Endothelial cell of umbilical vein (primary cell): ENCODE measurements around the gene GNAS-AS1. TPM values are rescaled to one million over a fixed set of nuclear protein-coding genes. Genes with fewer than 3 reads are reported as not detected.

ENCODE experiments used
- BruUV-seq: library from RNA; stranded (reverse); fragments of 400-500 nt; replicated peaks from 2 replicates; lab custom pipeline; 2021; lab: Mats Ljungman, UMichigan
- CTCF ChIA-PET: fragments of 300-600, 350-600 bp; sonication (Branson Sonifier 250); formaldehyde crosslinking; loops from one replicate; lab custom pipeline; 2021; ENCODE audit warnings: antibody characterized with exemption, inconsistent platforms; lab: Charles Lee
- POLR2A ChIA-PET: fragments of 300-600, 350-600 bp; sonication (Branson Sonifier 250); formaldehyde crosslinking; loops from one replicate; lab custom pipeline; 2021; ENCODE audit warnings: antibody characterized with exemption, inconsistent platforms; lab: Charles Lee
- DNase-seq: peaks from one replicate; pipeline ENCODE4 v3.0.0-alpha.2; 2011; ENCODE audit warnings: low read depth, low spot score
- FAIRE-seq: peaks from 2 replicates; lab custom pipeline; 2011; peaks lifted over from hg19 to GRCh38; lab: Jason Lieb, UNC
- H2AFZ ChIP-seq: 2 replicates; pipeline ENCODE4 v1.6.0; 2012; ENCODE audit warnings: low read depth, low read length, control low read depth, inconsistent platforms
- H3K27ac ChIP-seq: 2 replicates; pipeline ENCODE4 v1.5.1; 2011; ENCODE audit warnings: low read depth, mild to moderate bottlenecking, control low read depth, low read length, moderate library complexity; ENCODE audit not compliant: insufficient read depth
- H3K27me3 ChIP-seq, 2 experiments: 2 replicates each; pipeline versions ENCODE4 v1.6.0 to v1.6.1; 2011; ENCODE audit warnings: low read length in 2 of 2, mixed read lengths in 1 of 2; ENCODE audit not compliant: control insufficient read depth in 2 of 2, insufficient read depth in 2 of 2
- H3K36me3 ChIP-seq, 2 experiments: 2 replicates in 1 of 2; 3 replicates in 1 of 2; pipeline ENCODE4 v1.5.1; 2011; ENCODE audit warnings: low read length in 2 of 2, mild to moderate bottlenecking in 1 of 2, moderate library complexity in 1 of 2; ENCODE audit not compliant: control insufficient read depth in 2 of 2, insufficient read depth in 2 of 2; ENCODE audit errors: extremely low read depth in 1 of 2
- H3K4me1 ChIP-seq: 3 replicates; pipeline ENCODE4 v1.5.1; 2011; ENCODE audit warnings: mild to moderate bottlenecking, low read length; ENCODE audit not compliant: control insufficient read depth, insufficient read depth; ENCODE audit errors: extremely low read depth
- H3K4me2 ChIP-seq: 2 replicates; pipeline ENCODE4 v1.6.1; 2011; ENCODE audit warnings: low read length, control low read depth, mixed read lengths; ENCODE audit not compliant: insufficient read depth
- H3K4me3 ChIP-seq, 3 experiments: fragments of 200-600 bp in 1 of 3; sonication (generic), shearing (Covaris generic) in 1 of 3; replicated peaks in 1 of 3; 2 replicates each; pipeline ENCODE4 v1.5.1; 2011 to 2016; ENCODE audit warnings: control low read depth in 3 of 3, low read length in 3 of 3, mild to moderate bottlenecking in 2 of 3, inconsistent platforms in 1 of 3, low read depth in 1 of 3, moderate library complexity in 1 of 3; ENCODE audit not compliant: insufficient read depth in 1 of 3
- H3K79me2 ChIP-seq: 2 replicates; pipeline ENCODE4 v1.6.0; 2012; ENCODE audit warnings: low read length, inconsistent platforms; ENCODE audit not compliant: control insufficient read depth, insufficient read depth
- H3K9ac ChIP-seq: replicated peaks from 2 replicates; pipeline ENCODE3; 2011; ENCODE audit warnings: low read length, control low read depth; ENCODE audit not compliant: insufficient read depth; ENCODE audit errors: extremely low read depth
- H3K9me1 ChIP-seq: replicated peaks from 3 replicates; pipeline ENCODE4 v1.6.0; 2011; ENCODE audit warnings: mild to moderate bottlenecking, low read length; ENCODE audit not compliant: control insufficient read depth, insufficient read depth; ENCODE audit errors: extremely low read depth
- H3K9me3 ChIP-seq: replicated peaks from 2 replicates; pipeline ENCODE4 v1.5.1; 2012; ENCODE audit warnings: low read length, inconsistent platforms; ENCODE audit not compliant: control insufficient read depth, insufficient read depth
- H4K20me1 ChIP-seq: replicated peaks from 2 replicates; pipeline ENCODE3; 2011; ENCODE audit warnings: mild to moderate bottlenecking, low read length; ENCODE audit not compliant: control insufficient read depth, insufficient read depth; ENCODE audit errors: extremely low read depth
- CTCF ChIP-seq, 2 donors: IDR thresholded peaks; 1 replicate in 1 of 2; 2 replicates in 1 of 2; pipeline ENCODE4 v1.5.1; 2011; ENCODE audit warnings: low read length in 2 of 2, mild to moderate bottlenecking in 2 of 2, moderate library complexity in 2 of 2, control low read depth in 1 of 2, inconsistent platforms in 1 of 2, low read depth in 1 of 2; ENCODE audit not compliant: insufficient read depth in 1 of 2; ENCODE audit errors: extremely low read depth in 1 of 2
- EZH2 ChIP-seq: IDR thresholded peaks from 2 replicates; pipeline ENCODE4 v1.6.1; 2012; ENCODE audit warnings: borderline replicate concordance, low read depth, mild to moderate bottlenecking, moderate library complexity, low read length, inconsistent platforms; ENCODE audit not compliant: severe bottlenecking
- FOS ChIP-seq: IDR thresholded peaks from 2 replicates; pipeline ENCODE4 v1.6.1; 2011; ENCODE audit warnings: mild to moderate bottlenecking, low read length, moderate library complexity, borderline replicate concordance; ENCODE audit not compliant: insufficient read depth
- GATA2 ChIP-seq: IDR thresholded peaks from 2 replicates; pipeline ENCODE4 v1.7.0; 2011; ENCODE audit warnings: low read depth, mild to moderate bottlenecking, moderate library complexity, mixed read lengths, low read length; ENCODE audit not compliant: insufficient read length, insufficient read depth
- JUN ChIP-seq: IDR thresholded peaks from 2 replicates; pipeline ENCODE4 v1.6.1; 2011; ENCODE audit warnings: borderline replicate concordance, low read depth; ENCODE audit not compliant: insufficient read length, insufficient read depth
- MYC ChIP-seq: IDR thresholded peaks from one replicate; pipeline ENCODE4 v1.6.1; 2011; ENCODE audit warnings: mild to moderate bottlenecking, low read depth, low read length
- POLR2A ChIP-seq: IDR thresholded peaks from 2 replicates; pipeline ENCODE4 v1.6.1; 2012; ENCODE audit warnings: low read depth, mild to moderate bottlenecking, control low read depth, low read length
- POLR2AphosphoS5 ChIP-seq: IDR thresholded peaks from 2 replicates; pipeline ENCODE4 v1.6.1; 2012; ENCODE audit warnings: low read depth, mild to moderate bottlenecking, control low read depth, low read length, moderate library complexity; ENCODE audit not compliant: insufficient read depth
- dilution Hi-C: fragments of 300-500 bp; cut with MboI; formaldehyde crosslinking; loops from one replicate; pipeline ENCODE4 v1.15.0; 2019; ENCODE audit warnings: low sequenced_read_pairs; ENCODE audit not compliant: extremely low pct_ligation_motif_present
- intact Hi-C: fragments of 100-400 bp; cut with micrococcal nuclease; formaldehyde crosslinking; loops from one replicate; pipeline ENCODE4 v1.10.0; 2022
- polyA plus RNA-seq, 4 experiments: library from polyadenylated mRNA; depleted of rRNA in 3 of 4; stranded (reverse) in 3 of 4; unstranded in 1 of 4; fragments of >200 nt; gene quantifications; 2 replicates each; pipeline versions ENCODE4 v1.2.1 to v1.2.3, GENCODE V29; 2011 to 2012; ENCODE audit warnings: missing spikeins in 1 of 4
- total RNA-seq: library from RNA; stranded (reverse); gene quantifications from 2 replicates; pipeline ENCODE4 v1.2.3, GENCODE V29; 2021
- TF ChIP-seq, protein P1 (sequence below): IDR thresholded peaks from 2 replicates; pipeline ENCODE4 v1.6.1; 2011; ENCODE audit not compliant: insufficient read depth, insufficient read length

The GNAS-AS1 gene
- total and polyA plus RNA-seq, 2 donors (not counting 3 experiments of a cell fraction or from before 2014, with no cell fraction given): 0.11 to 0.58 TPM

DNA sequence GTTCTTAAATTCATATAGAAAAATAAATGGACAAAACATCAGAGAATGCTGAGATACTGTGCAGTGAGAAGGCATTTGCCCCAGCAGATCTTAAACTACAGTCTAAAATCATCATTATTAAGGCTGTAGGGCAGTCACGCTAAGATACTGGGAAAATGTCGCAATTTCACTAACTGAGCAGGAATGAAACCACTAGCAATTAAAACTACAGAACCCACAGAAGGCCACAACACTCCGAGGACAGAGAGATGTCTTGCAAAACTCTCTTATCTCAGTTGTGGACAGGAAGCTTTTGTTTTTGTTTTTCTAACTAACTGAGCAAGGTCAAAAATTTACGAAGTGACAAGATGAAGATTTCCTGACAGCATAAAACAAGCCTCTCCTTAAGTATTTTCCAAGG, 18.2 kb downstream of the GNAS-AS1 start:
- Histone ChIP-seq H3K9me1 (no peaks in the 10 kb centered on the region), H3K4me3 (no peak overlapping the region), H3K27me3 (peaks cover 0 to 6% of the 10 kb centered on the region in 2 experiments), H3K79me2 (no peaks in the 10 kb centered on the region), H3K9ac (no peak overlapping the region), H3K36me3 (no peaks in the 10 kb centered on the region), H3K9me3 (no peaks in the 10 kb centered on the region), H3K27ac (no peak overlapping the region), H2AFZ (no peak overlapping the region), H4K20me1 (no peaks in the 10 kb centered on the region), H3K4me1 (no peaks in the 10 kb centered on the region), H3K4me2 (no peak overlapping the region)
- FAIRE-seq (no peak), DNase-seq (no peak)
- dilution Hi-C loops (loop anchor here (25.0 kb wide), 2 partner anchors 220 to 595 kb away; partner anchors contain the start of gene ANKRD60), intact Hi-C loops (no loop called here)
- BruUV-seq: no TSS peak
- POLR2A ChIA-PET: no interaction called here
- TF ChIP-seq, protein P1, sequence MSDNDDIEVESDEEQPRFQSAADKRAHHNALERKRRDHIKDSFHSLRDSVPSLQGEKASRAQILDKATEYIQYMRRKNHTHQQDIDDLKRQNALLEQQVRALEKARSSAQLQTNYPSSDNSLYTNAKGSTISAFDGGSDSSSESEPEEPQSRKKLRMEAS: no peak
- TF ChIP-seq JUN (no peak), MYC (no peak), POLR2AphosphoS5 (no peak), FOS (no peak), EZH2 (no peak), POLR2A (no peak), GATA2 (no peak), CTCF (IDR thresholded peaks at IDR 0.05; ENCODE audit: extremely low read depth in 1 of 2, insufficient read depth in 1 of 2, low read depth in 1 of 2, low read length in 2 of 2) (no peak)
- CTCF ChIA-PET: no interaction called here
